Gastrocnemius medialis (tissue), 4 donors: Measurements from ENCODE around the gene TMEM72. TPM values are rescaled to one million over a fixed set of nuclear protein-coding genes. Genes with fewer than 3 reads are reported as not detected.
A peak's percentile ranks its signal among the peaks of the same experiment; 100 is the strongest.

Source experiments
- ATAC-seq, 2 donors: fragments of 150-250 bp; one replicate each; pipeline ENCODE4 v1.9.1; 2016
- DNase-seq, 2 donors: peaks; one replicate each; pipeline ENCODE4 v3.0.0-alpha.2; 2019
- H3K27ac ChIP-seq, 4 donors: fragments of 200-600 bp; sonication (generic); 1 replicate in 1 of 4; 2 replicates in 3 of 4; pipeline ENCODE4 v1.5.1; 2016 to 2018; ENCODE audit warnings: mild to moderate bottlenecking in 2 of 4, moderate library complexity in 1 of 4
- H3K27me3 ChIP-seq, 3 donors: fragments of 200-600 bp; sonication (generic) in 2 of 3; 1 replicate in 1 of 3; 2 replicates in 2 of 3; pipeline versions ENCODE4 v1.5.1 to v1.6.0; 2016 to 2019; ENCODE audit warnings: mild to moderate bottlenecking in 1 of 3, moderate library complexity in 1 of 3
- H3K36me3 ChIP-seq, 2 donors: fragments of 200-600 bp; sonication (generic) in 1 of 2; one replicate each; pipeline ENCODE4 v1.5.1; 2017 to 2018
- H3K4me1 ChIP-seq, 2 donors: fragments of 200-600 bp; sonication (generic) in 1 of 2; one replicate each; pipeline ENCODE4 v1.5.1; 2016 to 2017; ENCODE audit warnings: mild to moderate bottlenecking in 2 of 2
- H3K4me3 ChIP-seq, 4 donors: fragments of 200-600 bp; sonication (generic) in 3 of 4; 1 replicate in 1 of 4; 2 replicates in 3 of 4; pipeline ENCODE4 v1.5.1; 2016 to 2019; ENCODE audit warnings: mild to moderate bottlenecking in 2 of 4
- H3K9me3 ChIP-seq, 3 donors: fragments of 200-600 bp; sonication (generic) in 2 of 3; 1 replicate in 1 of 3; 2 replicates in 2 of 3; pipeline ENCODE4 v1.5.1; 2016 to 2019
- CTCF ChIP-seq, 5 experiments: fragments of 450-650 bp in 3 of 5; fragments of 200-600 bp in 2 of 5; sonication (generic) in 2 of 5; IDR thresholded peaks in 4 of 5; conservative IDR thresholded peaks in 1 of 5; 1 replicate in 4 of 5; 2 replicates in 1 of 5; pipeline ENCODE4 v1.5.1; 2016 to 2019; ENCODE audit warnings: antibody characterized with exemption in 5 of 5, mild to moderate bottlenecking in 3 of 5, moderate library complexity in 3 of 5
- POLR2A ChIP-seq, 2 donors: fragments of 450-650 bp; IDR thresholded peaks; one replicate each; pipeline ENCODE4 v1.6.1; 2017; ENCODE audit warnings: antibody characterized with exemption in 2 of 2, mild to moderate bottlenecking in 2 of 2, moderate library complexity in 2 of 2
- in situ Hi-C, 4 donors: fragments of 200-750 bp; cut with MboI; loops; one replicate each; pipeline versions ENCODE4 v1.15.0 to v1.8.0; 2017; ENCODE audit warnings: low sequenced_read_pairs in 4 of 4
- intact Hi-C: fragments of 100-400 bp; cut with DNase I; formaldehyde crosslinking; loops from one replicate; pipeline ENCODE4 v1.15.1; 2023; ENCODE audit warnings: low total_unique reads
- total RNA-seq, 4 donors: library from RNA; depleted of rRNA; stranded (reverse); fragments of >200 nt; gene quantifications; one replicate each; pipeline versions ENCODE4 v1.1.0 to v1.2.3, GENCODE V29; 2016

The TMEM72 gene
- total RNA-seq, 4 donors from 2014 or later, result not detected

- peak in 1 of 2 donors; percentile 59 for DNase-seq
- in situ Hi-C loops, result loop anchor here in 2 of 4 donors (25.0 kb wide), 2 partner anchors 1031 to 1569 kb away; partner anchors contain the start of gene HNRNPF (in 2 of the 2)
- H3K4me1 ChIP-seq, result peaks cover 55 to 62% of the 10 kb centered on the region in 2 donors
Observed at GRCh38 chr10:44981172-44982113, 70.3 kb downstream of the TMEM72 start.

GRCh38 chr10:44982114-44982460, 71.0 kb downstream of the TMEM72 start:
- H3K36me3 ChIP-seq, result peaks cover 0 to 19% of the 10 kb centered on the region in 2 donors
- TF ChIP-seq POLR2A (IDR thresholded peaks at IDR 0.05), result no peak
- TF ChIP-seq CTCF (IDR thresholded peaks at IDR 0.05 in 4 of 5, conservative IDR thresholded peaks at IDR 0.05 in 1 of 5), result no peak

More at GRCh38 chr10:44981172-44982113, 70.3 kb downstream of the TMEM72 start:
- ATAC-seq, result peak; percentile 52 to 55
- Histone ChIP-seq H3K27ac (peak overlapping the region; percentile 84 to 94 (median 90)), H3K27me3 (no peaks in the 10 kb centered on the region), H3K9me3 (no peaks in the 10 kb centered on the region), H3K4me3 (peak overlapping the region in 3 of 4 donors; percentile 19 to 26 (median 20)), H3K36me3 (peaks cover 0 to 23% of the 10 kb centered on the region in 2 donors)
- intact Hi-C loops, result loop anchor here (1.0 kb wide), 1 partner anchor 14 kb away; no protein-coding TSS in a partner anchor
- TF ChIP-seq CTCF (IDR thresholded peaks at IDR 0.05 in 4 of 5, conservative IDR thresholded peaks at IDR 0.05 in 1 of 5) (no peak), POLR2A (IDR thresholded peaks at IDR 0.05) (no peak)

GRCh38 chr10:44982496-44982895, 71.4 kb downstream of the TMEM72 start:
- in situ Hi-C loops, result loop anchor here in 2 of 4 donors (25.0 kb wide), 2 partner anchors 1030 to 1570 kb away; partner anchors contain the start of gene HNRNPF (in 2 of the 2)
- no peaks in the 10 kb centered on the region for H3K9me3 ChIP-seq
- no peaks in the 10 kb centered on the region for H3K27me3 ChIP-seq
- H3K27ac ChIP-seq, result peak overlapping the region; percentile 84 to 94 (median 90)
- TF ChIP-seq CTCF (IDR thresholded peaks at IDR 0.05 in 4 of 5, conservative IDR thresholded peaks at IDR 0.05 in 1 of 5), result no peak
- no peak for TF ChIP-seq POLR2A (IDR thresholded peaks at IDR 0.05)
- no peak for ATAC-seq
- H3K36me3 ChIP-seq, result peaks cover 0 to 15% of the 10 kb centered on the region in 2 donors
- peak in 1 of 2 donors; percentile 13 for DNase-seq
- peaks cover 45 to 51% of the 10 kb centered on the region in 2 donors for H3K4me1 ChIP-seq
- peak overlapping the region in 1 of 4 donors; percentile 20 for H3K4me3 ChIP-seq
- intact Hi-C loops, result no loop called here

More at GRCh38 chr10:44982114-44982460, 71.0 kb downstream of the TMEM72 start:
- Histone ChIP-seq H3K27ac (peak overlapping the region; percentile 84 to 94 (median 90)), H3K9me3 (no peaks in the 10 kb centered on the region), H3K4me1 (peaks cover 49 to 55% of the 10 kb centered on the region in 2 donors), H3K27me3 (no peaks in the 10 kb centered on the region), H3K4me3 (peak overlapping the region in 3 of 4 donors; percentile 9 to 26 (median 20))
- DNase-seq (peak; percentile 62 to 64), ATAC-seq (peak; percentile 16 to 24)
- in situ Hi-C loops (loop anchor here in 2 of 4 donors (25.0 kb wide), 2 partner anchors 1030 to 1570 kb away; partner anchors contain the start of gene HNRNPF (in 2 of the 2)), intact Hi-C loops (no loop called here)

GRCh38 chr10:44983066-44983894, 72.1 kb downstream of the TMEM72 start:
- no peaks in the 10 kb centered on the region for H3K27me3 ChIP-seq
- H3K4me3 ChIP-seq, result no peak overlapping the region
- H3K27ac ChIP-seq, result peak overlapping the region; percentile 84 to 94 (median 90)
- DNase-seq (peak in 1 of 2 donors; percentile 13), ATAC-seq (no peak)
- no peak for TF ChIP-seq POLR2A (IDR thresholded peaks at IDR 0.05)
- TF ChIP-seq CTCF (IDR thresholded peaks at IDR 0.05 in 4 of 5, conservative IDR thresholded peaks at IDR 0.05 in 1 of 5), result no peak
- H3K9me3 ChIP-seq, result no peaks in the 10 kb centered on the region
- peaks cover 39 to 47% of the 10 kb centered on the region in 2 donors for H3K4me1 ChIP-seq
- in situ Hi-C loops, result loop anchor here in 2 of 4 donors (25.0 kb wide), 2 partner anchors 1029 to 1571 kb away; partner anchors contain the start of gene HNRNPF (in 2 of the 2)
- H3K36me3 ChIP-seq, result peaks cover 0 to 9% of the 10 kb centered on the region in 2 donors
- intact Hi-C loops, result no loop called here
